Measurements from ENCODE around the gene CSTPP1.
"Not testable (repeated sequence)": the region's sequence is repeated elsewhere in the genome, so short reads cannot be mapped to it uniquely, and the experiment has no call there.

Gene CSTPP1

GRCh38 chr11:47183031-47183856, 246.7 kb downstream of the CSTPP1 start:
- no peak for DNase-seq (ENCODE audit: low read depth)

GRCh38 chr11:47183969-47184368, 247.4 kb downstream of the CSTPP1 start:
- no peak for DNase-seq (ENCODE audit: low read depth)

DNA sequence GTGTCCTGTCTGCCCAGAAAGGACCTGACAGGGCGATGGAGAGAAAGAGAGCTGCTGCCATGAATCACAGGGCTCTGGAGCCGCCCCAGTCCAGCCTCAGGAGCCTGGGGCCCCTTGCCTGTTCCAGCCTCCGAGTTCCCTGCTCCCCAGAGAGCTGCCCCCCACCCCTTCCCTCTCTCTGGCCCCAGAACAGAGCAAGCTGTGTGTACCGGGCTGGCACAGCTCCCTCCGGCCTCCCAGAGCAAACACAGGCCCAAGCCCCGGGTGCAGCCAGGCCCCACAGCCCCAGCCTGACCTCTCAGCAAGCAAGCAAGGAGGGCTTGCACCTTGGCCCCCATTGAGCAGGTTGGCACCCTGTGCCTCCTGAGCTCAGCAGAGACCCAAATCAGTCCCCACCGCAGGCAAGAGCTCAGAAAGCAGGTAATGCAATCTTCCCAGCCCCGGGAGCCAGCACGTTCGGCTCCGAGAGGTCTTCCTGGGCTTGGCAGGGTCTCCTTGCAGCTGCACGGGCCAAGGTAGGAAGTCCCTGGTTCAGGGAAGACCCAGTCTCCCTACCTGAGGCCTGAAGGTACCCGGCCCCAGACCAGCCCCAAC, 248.2 kb downstream of the CSTPP1 start:
- no peak for DNase-seq (ENCODE audit: low read depth)

DNA sequence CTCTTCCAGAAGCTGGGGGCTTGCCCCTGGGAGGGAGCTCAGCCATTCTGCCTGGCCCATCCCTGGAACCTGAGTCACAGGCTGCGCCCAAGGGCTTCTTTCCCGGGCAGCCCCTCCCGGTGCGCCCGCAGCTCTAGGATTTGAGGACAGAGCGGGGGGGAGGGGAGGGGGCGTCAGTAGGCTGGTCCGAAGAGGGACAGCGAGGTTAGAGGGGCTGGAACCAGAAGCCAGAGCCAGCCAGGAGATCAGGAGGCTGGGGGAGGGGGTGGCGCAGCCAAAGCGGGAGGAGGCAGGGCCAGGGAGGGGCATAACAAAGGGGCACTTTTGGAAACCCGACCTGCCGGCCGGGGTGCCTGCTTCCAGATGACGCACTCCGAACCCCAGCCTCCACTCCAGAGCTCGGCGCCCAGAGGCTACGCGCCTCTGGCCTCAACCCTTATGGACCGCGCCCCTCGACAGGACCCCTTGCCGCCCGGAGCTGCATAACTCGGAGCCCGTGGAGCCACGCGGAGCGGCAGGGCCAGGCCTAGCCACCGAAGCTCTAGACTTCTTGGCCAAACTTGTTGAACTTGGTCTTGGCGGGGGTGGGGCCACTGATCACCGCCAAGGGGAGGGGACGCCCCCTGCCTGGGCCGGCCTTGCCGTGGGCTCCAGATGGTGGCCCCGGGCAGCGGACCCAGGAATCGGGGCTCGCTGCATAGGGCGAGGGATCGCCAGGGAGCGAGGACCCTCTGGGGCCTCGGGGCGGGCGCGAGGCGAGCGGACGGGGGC, 248.9 kb downstream of the CSTPP1 start:
- no peak for DNase-seq (ENCODE audit: low read depth)

DNA sequence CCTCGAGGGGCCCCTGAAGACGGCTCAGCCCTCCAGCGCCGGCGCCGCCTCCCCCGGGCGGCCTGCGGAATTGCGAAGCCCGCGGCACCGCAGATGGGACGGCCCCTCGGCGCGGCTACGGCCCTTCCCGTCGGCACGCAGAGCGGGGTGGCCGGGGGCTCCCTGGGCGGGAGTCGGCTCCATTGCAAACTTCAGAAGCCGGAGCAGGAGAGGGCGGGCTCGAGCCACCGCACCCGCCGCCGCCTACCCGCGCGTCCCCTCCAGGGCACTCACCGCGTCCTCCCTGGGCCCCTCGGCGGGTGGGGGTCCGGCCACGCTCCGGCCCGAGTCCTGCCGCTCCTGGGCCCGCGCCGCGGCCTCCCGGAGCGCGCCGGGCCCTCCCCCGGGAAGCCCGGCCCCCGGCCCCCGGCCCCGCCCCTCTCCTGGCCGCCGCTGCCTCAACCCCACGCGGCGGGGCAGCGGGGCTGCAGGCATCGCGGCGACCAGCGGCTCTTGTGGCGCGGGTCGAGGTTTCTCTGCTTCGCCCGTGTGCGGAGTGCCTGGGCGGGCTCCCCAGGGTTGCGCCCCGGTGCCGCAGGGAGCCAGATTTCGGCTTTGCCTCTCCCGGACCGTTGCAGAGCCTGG, 249.6 kb downstream of the CSTPP1 start, which contains the start of gene PACSIN3:
Gene PACSIN3, minus strand, starts transcription at position 359 of the 624 bp plus-strand sequence. CDS start 3,707 bp downstream, outside the sequence.
- peak; percentile 27 for DNase-seq (ENCODE audit: low read depth)

GRCh38 chr11:47186700-47187695, 250.4 kb downstream of the CSTPP1 start:
- no peak for DNase-seq (ENCODE audit: low read depth)

- no peak for DNase-seq (ENCODE audit: low read depth)
Measured at GRCh38 chr11:47187723-47188122, 251.2 kb downstream of the CSTPP1 start.

DNA sequence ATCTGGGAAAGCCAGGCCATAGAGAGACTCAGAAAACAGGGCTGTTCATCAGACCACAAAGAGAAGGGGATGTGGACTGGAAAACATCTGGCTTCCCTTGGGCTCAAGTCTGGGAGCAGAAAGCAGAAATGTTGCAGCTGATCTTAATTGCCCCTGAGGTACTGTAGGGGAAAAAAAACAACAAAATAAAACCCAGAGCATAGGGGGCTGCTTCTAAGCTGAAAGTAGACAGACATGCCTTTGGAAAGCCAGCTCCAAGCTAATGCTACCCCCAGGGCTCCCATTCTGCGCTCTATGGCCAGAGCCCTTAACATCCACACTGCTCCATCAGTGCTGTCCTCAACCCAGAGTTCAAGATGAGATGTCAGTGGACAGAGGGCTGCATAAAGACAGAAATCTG, 251.7 kb downstream of the CSTPP1 start:
- DNase-seq (ENCODE audit: low read depth): no peak

DNA sequence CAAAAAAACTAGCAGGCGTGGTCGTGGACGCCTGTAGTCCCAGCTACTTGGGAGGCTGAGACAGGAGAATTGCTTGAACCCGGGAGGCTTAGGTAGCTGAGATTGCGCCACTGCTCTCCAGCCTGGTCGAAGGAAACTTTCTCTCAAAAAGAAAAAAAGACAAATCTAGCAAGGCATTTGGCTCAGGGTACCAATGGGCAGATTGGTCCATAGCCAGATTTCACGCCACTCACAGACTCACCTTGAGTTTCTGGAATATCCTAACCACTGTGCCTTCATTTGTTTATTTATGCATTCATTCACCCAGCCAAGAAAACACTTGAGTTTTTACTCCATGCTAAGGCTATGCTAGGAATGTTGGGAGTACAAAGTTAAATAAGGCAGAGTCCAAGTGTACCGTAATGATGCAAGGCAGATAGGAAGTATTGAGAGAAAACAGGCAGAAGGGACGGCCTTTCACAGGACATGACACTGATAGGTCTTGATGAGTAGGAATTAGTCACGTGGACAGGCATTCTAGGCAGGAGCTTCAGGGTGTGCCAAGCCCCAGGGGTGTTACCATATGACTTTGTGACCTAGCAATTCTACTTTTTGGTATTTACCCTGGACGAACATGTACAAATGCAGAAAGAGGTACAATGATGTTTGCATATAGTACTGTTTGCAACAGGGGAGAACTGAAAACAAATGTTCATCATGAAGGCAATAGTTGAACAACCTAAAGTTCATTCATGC, 252.7 kb downstream of the CSTPP1 start:
- DNase-seq (ENCODE audit: low read depth): no peak

DNA sequence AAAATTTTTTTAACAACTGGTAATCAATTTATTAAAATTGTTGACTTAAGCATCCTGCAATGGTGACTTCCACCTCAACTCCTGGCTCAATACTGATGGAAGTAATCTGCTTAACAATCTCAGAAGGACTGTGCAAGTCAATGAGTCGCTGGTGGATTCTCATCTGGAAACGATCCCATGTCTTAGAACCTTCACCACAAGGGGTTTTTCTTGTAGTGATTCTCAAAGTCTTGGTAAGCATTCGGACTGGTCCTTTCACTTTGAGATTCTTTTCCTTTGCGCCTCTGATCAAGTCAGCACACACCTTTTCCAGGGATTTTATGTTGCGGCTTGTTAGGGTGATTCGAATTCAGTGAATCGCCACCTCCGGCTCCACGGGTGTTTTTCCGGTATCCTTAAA, 254.6 kb downstream of the CSTPP1 start:
- not testable (repeated sequence) for DNase-seq (ENCODE audit: low read depth)

DNA sequence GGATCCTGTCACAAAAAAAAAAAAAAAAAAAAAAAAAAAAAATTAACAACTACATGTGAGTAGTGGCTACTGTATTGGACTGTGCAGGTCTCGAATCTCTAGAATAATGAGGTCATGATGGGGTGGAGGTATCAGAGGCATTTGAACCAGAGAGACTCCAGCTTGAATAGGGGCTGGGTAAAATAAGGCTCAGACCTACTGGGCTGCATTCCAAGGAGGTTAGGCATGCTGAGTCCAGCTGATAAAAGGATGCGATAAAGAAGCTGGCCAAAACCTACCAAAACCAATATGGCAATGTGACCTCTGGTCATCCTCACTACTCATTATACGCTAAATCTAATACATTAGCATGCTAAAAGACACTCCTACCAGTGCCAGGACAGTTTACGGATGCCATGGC, 255.6 kb downstream of the CSTPP1 start:
- DNase-seq (ENCODE audit: low read depth): no peak

DNA sequence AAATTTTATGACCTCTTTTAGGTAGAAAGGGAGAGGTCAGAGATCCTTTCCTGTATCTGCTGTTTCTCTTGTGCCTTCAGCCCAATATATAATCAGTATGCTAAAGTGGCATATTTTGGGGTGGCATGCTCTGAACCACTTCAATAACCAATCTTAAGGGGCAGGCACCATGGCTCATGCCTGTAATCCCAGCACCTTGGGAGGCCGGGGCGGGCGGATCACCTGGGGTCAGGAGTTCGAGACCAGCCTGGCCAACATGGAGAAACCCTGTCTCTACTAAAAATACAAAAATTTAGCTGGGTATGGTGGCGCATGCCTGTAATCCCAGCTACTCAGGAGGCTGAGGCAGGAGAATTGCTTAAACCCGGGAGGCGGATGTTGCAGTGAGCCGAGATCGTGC, 261.6 kb downstream of the CSTPP1 start:
- not testable (repeated sequence) for DNase-seq (ENCODE audit: low read depth)

DNA sequence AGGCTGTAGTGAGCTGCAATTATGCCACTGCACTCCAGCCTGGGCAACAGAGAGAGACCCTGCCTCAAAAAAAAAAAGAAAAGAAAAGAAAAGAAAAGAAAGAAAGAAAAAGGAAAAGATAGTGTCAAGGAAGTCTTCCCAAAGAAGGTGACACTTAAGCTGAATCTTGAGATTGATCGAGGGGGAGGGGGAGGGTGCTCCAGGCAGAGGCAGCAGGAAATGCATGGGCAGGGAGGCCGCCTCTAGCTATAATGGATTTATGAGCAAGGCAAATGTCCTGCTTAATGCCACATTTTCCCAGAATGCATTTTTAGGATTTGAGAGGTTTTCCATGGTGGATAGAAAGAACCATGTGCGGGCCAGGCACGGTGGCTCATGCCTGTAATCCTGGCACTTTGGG, 264.5 kb downstream of the CSTPP1 start:
- DNase-seq (ENCODE audit: low read depth): no peak

- DNase-seq (ENCODE audit: low read depth): no peak
Measured at GRCh38 chr11:47202576-47202975, 266.0 kb downstream of the CSTPP1 start.

- DNase-seq (ENCODE audit: low read depth): no peak
Measured at GRCh38 chr11:47204637-47204989, 268.1 kb downstream of the CSTPP1 start.

- not testable (repeated sequence) for DNase-seq (ENCODE audit: low read depth)
Measured at GRCh38 chr11:47206577-47206976, 270.0 kb downstream of the CSTPP1 start.

- DNase-seq (ENCODE audit: low read depth): no peak
Measured at GRCh38 chr11:47207459-47207858, 270.9 kb downstream of the CSTPP1 start.

GRCh38 chr11:47208008-47208552, 271.5 kb downstream of the CSTPP1 start:
- not testable (repeated sequence) for DNase-seq (ENCODE audit: low read depth)

- no peak for DNase-seq (ENCODE audit: low read depth)
Measured at GRCh38 chr11:47208628-47209027, 272.1 kb downstream of the CSTPP1 start.
